Measurements from ENCODE around the gene TAGLN2. TPM values are rescaled to one million over a fixed set of nuclear protein-coding genes. Genes with fewer than 3 reads are reported as not detected.
"Not testable (repeated sequence)": the region's sequence is repeated elsewhere in the genome, so short reads cannot be mapped to it uniquely, and the experiment has no call there.

TAGLN2 gene
- total RNA-seq, 1 donor from 2014 or later = 20.1 TPM

DNA sequence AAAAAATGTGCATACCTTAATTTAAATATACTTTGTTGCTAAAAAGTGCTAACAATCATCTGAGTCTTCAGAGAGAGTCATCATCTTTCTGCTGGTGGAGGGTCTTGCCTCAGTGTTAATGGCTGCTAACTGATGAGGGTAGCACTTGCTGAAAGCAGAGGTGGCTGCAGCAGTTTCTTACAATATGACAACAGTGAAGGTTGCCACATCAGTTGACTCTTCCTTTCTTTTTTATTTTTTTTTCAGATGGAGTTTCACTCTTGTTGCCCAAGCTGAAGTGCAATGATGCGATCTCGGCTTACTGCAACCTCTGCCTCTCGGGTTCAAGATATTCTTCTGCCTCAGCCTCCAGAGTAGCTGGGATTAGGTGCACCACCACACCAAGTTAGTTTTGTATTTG lies 22.8 kb downstream of the TAGLN2 start:
- H3K27ac Mint-ChIP-seq (ENCODE audit: unreplicated experiment) = no peak overlapping the region
- H3K4me1 Mint-ChIP-seq = peaks cover 16% of the 10 kb centered on the region
- TF ChIP-seq, protein P1, sequence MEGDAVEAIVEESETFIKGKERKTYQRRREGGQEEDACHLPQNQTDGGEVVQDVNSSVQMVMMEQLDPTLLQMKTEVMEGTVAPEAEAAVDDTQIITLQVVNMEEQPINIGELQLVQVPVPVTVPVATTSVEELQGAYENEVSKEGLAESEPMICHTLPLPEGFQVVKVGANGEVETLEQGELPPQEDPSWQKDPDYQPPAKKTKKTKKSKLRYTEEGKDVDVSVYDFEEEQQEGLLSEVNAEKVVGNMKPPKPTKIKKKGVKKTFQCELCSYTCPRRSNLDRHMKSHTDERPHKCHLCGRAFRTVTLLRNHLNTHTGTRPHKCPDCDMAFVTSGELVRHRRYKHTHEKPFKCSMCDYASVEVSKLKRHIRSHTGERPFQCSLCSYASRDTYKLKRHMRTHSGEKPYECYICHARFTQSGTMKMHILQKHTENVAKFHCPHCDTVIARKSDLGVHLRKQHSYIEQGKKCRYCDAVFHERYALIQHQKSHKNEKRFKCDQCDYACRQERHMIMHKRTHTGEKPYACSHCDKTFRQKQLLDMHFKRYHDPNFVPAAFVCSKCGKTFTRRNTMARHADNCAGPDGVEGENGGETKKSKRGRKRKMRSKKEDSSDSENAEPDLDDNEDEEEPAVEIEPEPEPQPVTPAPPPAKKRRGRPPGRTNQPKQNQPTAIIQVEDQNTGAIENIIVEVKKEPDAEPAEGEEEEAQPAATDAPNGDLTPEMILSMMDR (conservative IDR thresholded peaks at IDR 0.05) = no peak
- peaks cover 7% of the 10 kb centered on the region for H3K9me3 Mint-ChIP-seq
- no peak overlapping the region for H3K4me3 Mint-ChIP-seq
- peaks cover 17% of the 10 kb centered on the region for H3K27me3 Mint-ChIP-seq (ENCODE audit: low read depth)
- no peaks in the 10 kb centered on the region for H3K36me3 Mint-ChIP-seq (ENCODE audit: low read depth)
- no peak for DNase-seq (ENCODE audit: low read depth, low spot score)

DNA sequence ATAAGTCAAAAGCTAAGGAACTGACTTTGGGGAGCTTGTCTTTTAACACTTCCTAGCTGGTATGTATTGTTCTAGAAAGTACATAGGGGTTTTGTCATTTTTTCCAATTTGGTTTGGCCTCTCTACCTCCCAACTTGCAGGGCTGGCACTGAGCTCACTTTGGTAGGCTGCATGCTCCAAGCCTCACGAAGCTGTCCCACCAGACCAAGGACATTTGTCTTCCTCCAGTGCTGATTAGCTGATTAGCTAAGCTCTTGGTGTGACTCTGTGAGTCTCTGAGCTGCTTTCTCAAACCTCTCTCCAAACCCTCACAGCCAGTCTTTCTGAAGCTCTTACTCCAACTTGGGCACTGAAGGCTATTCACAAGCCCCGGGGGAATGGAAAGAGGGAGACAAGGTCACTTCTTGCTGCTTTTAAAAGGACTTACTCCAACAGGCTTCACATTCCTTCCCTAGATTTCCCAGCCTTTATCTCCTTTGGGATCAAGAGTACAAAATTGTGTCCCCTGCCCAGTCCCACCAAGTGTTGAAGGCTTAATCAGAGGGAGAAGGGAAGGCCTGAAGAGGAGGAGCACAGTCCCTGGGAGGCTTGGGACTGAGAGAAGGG lies 24.4 kb downstream of the TAGLN2 start:
- H3K4me1 Mint-ChIP-seq = peaks cover 16% of the 10 kb centered on the region
- H3K4me3 Mint-ChIP-seq = no peak overlapping the region
- H3K9me3 Mint-ChIP-seq = peaks cover 7% of the 10 kb centered on the region
- TF ChIP-seq, protein P1 (conservative IDR thresholded peaks at IDR 0.05) = no peak
- no peaks in the 10 kb centered on the region for H3K36me3 Mint-ChIP-seq (ENCODE audit: low read depth)
- H3K27me3 Mint-ChIP-seq (ENCODE audit: low read depth) = peaks cover 28% of the 10 kb centered on the region
- H3K27ac Mint-ChIP-seq (ENCODE audit: unreplicated experiment) = no peak overlapping the region
- DNase-seq (ENCODE audit: low read depth, low spot score) = no peak

DNA sequence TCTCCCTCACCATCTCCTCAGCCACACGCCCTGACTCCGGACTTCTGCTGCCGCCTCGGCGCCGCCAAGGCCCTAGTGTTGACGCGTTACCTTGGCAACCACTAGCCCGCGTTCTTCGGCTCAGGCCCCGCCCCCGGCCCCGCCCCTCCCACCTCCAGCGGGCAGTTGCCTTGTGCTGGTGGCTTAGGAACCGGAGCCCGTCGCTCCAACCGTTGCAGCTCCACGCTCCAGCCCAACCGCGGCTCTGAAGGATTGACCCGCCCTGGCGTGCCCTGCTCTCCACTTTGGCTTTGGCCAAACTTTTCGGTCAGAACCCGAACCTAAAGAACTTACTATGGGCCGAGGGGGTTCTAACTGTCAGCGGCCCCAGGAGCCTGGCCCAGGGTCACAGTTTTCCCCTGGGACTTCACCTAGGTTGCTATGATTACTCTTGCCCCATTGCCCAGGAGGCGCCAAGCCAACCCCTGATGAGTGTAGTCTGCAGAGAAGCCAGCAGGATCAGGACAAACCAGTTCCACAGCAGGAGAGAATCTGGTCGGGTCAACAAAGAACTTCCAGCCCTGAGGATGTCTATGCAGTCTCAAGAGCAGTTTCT lies 25.1 kb downstream of the TAGLN2 start, which contains the start of gene CFAP45:
Gene CFAP45 (minus strand): TSS at position 80 of the 595 bp plus-strand sequence. CDS start 67 bp downstream, at position 13.
- peaks cover 16% of the 10 kb centered on the region for H3K4me1 Mint-ChIP-seq
- peaks cover 7% of the 10 kb centered on the region for H3K9me3 Mint-ChIP-seq
- peak; percentile 71 for DNase-seq (ENCODE audit: low read depth, low spot score)
- H3K36me3 Mint-ChIP-seq (ENCODE audit: low read depth) = no peaks in the 10 kb centered on the region
- H3K4me3 Mint-ChIP-seq = no peak within 1 kb of the TSS
- H3K27me3 Mint-ChIP-seq (ENCODE audit: low read depth) = peaks cover 28% of the 10 kb centered on the region
- peak within 1 kb of the TSS; percentile 73 for H3K27ac Mint-ChIP-seq (ENCODE audit: unreplicated experiment)
- TF ChIP-seq, protein P1 (conservative IDR thresholded peaks at IDR 0.05) = no peak

DNA sequence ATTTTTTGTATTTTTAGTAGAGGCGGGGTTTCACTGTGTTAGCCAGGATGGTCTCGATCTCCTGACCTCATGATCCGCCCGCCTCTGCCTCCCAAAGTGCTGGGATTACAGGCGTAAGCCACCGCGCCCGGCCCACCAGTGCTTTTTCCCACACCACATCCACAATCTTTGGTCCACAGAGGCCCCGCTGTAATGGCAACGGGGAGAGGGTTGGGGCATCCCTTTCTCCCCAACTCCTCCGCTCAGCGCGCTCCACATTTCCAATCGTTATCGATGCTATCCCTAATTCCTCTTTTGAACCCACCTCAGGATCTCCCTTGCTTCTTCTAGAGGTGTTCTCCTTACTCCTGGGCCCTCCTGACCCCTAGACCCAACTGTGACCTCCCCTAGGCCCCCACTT lies 25.7 kb downstream of the TAGLN2 start:
- Mint-ChIP-seq H3K4me1 (peaks cover 16% of the 10 kb centered on the region), H3K27ac (ENCODE audit: unreplicated experiment) (peak overlapping the region; percentile 73), H3K27me3 (ENCODE audit: low read depth) (peaks cover 33% of the 10 kb centered on the region)
- DNase-seq (ENCODE audit: low read depth, low spot score); H3K9me3 Mint-ChIP-seq; H3K4me3 Mint-ChIP-seq; H3K36me3 Mint-ChIP-seq (ENCODE audit: low read depth): not testable (repeated sequence)

DNA sequence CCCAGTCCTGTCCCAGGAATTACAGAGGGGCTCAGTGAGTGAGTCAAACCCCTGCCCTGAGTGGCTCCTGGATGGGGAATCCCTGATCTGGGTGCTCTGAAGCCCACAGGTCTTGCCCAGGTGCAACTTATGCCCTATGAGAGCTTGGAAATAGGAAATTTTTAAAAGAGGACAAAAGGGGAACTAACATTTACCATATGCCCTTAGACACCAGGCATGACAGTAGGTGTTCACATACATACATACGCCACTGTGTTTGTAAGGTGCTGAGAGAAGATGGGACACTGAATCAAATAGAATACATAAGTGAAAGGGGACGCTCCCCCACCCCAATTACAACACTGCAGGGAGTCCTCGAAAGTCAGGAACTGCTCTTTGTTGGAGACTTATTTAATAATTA lies 26.8 kb downstream of the TAGLN2 start:
- H3K27me3 Mint-ChIP-seq (ENCODE audit: low read depth) = peaks cover 37% of the 10 kb centered on the region
- no peaks in the 10 kb centered on the region for H3K36me3 Mint-ChIP-seq (ENCODE audit: low read depth)
- no peak overlapping the region for H3K4me3 Mint-ChIP-seq
- no peak overlapping the region for H3K27ac Mint-ChIP-seq (ENCODE audit: unreplicated experiment)
- no peak for DNase-seq (ENCODE audit: low read depth, low spot score)
- peaks cover 3% of the 10 kb centered on the region for H3K9me3 Mint-ChIP-seq
- TF ChIP-seq, protein P1 (conservative IDR thresholded peaks at IDR 0.05) = no peak
- peaks cover 16% of the 10 kb centered on the region for H3K4me1 Mint-ChIP-seq

DNA sequence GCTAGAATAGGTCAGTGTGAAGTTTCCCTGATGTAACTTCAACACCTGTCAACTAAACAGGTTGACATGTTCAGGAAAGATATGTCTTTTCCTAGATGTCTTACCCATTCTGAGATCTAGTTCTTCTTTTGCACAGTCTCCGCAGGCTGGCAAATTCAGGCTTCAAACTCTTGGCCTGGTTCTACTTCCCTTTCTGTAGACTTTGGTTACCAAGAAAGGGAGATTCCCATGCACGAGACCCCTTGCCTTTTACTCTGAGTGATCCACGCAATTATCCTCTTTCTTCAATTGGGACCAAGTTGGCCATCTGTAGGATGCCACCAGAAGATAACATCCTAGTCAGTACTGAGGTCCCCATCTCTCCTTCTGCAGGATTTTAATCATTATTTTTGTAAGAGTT lies 27.3 kb downstream of the TAGLN2 start:
- Mint-ChIP-seq H3K36me3 (ENCODE audit: low read depth) (no peaks in the 10 kb centered on the region), H3K27me3 (ENCODE audit: low read depth) (peaks cover 40% of the 10 kb centered on the region), H3K9me3 (no peaks in the 10 kb centered on the region), H3K4me3 (no peak overlapping the region), H3K4me1 (peaks cover 16% of the 10 kb centered on the region), H3K27ac (ENCODE audit: unreplicated experiment) (no peak overlapping the region)
- DNase-seq (ENCODE audit: low read depth, low spot score) = no peak
- TF ChIP-seq, protein P1 (conservative IDR thresholded peaks at IDR 0.05) = no peak

Data from neural crest cell (in vitro differentiated cells).